NCI-H510A treated with DMSO at 0.1 percent for 48 hours (cell line): Measurements from ENCODE around the gene SDF4.
"Not testable (repeated sequence)": the region's sequence is repeated elsewhere in the genome, so short reads cannot be mapped to it uniquely, and the experiment has no call there.

ENCODE experiments used
- DNase-seq: peaks from one replicate; lab custom pipeline; 2025; lab: John Stamatoyannopoulos, UW

Gene SDF4

DNA sequence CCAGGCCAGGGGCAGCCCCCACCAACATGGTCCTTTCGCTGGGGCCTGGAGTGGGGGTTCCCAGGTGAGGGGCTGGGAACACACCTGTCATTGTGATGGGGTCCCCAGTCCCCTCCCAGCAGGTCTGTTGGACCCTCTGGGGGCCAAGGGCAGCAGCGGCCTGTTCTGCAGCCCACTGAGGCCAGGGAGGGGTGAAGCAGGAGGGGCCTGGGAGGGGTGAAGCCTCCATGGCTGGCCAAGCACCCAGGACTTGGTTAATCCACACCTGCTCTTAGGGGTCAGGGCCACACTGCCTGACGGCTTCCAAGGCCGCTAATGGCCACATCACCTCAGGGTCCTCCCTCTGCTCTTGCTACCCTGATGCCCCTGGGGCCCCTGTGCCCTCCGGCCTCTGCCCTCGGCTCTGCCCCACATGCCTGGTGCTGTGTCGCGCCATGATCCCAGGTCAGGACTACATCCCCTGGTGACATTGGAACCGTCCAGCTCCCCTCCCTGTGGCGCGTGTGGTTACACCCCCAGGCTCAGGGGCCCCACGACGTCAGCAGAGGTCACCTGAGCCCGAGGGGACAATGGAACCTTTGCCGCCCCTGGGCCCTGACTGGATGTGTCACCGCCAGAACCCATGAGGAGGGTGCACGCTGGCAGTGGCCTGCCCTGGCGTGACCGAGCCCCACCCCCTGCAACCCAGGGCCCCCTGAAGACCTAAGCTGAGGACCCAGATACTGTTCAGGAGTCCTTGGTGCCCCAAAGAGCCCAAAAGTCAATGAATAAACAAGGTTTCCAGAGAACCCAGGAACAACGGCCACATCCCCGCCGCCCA lies 32.5 kb downstream of the SDF4 start:
- no peak for DNase-seq

DNA sequence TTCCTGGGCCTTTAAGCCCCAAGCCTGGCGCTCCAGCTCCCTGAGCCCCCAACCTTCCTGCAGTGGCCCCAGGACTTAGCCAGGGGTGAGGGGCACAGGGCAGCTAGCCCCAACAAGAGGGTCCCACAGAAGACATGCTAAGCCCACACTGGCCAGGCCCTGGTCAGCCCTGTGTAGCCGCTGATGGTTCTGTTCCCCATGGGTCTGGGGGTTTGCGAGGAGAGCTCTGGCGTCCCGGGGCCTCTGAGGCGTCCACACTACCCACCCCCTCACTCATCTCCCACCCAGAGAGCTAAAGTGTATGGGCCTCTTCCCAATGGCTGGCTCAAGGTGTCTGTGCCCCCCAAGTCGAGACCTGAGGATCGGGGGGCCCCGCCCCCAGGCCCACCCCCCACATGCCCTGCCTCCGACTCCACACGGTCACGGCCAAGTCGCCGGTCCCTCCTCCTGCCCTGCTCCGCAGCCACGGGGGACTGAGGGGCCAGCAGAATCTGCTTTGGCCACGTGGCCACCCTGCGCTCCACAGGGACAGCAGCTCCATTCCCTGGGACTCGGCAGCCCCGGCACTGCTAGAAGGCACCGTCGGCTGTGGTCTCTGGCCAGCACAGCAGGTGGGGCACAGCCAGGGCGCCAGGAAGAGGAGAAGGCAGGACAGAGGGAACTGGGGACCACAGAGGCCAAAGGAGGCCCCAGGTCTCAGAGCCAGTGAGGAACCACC lies 33.2 kb downstream of the SDF4 start:
- DNase-seq, result no peak

DNA sequence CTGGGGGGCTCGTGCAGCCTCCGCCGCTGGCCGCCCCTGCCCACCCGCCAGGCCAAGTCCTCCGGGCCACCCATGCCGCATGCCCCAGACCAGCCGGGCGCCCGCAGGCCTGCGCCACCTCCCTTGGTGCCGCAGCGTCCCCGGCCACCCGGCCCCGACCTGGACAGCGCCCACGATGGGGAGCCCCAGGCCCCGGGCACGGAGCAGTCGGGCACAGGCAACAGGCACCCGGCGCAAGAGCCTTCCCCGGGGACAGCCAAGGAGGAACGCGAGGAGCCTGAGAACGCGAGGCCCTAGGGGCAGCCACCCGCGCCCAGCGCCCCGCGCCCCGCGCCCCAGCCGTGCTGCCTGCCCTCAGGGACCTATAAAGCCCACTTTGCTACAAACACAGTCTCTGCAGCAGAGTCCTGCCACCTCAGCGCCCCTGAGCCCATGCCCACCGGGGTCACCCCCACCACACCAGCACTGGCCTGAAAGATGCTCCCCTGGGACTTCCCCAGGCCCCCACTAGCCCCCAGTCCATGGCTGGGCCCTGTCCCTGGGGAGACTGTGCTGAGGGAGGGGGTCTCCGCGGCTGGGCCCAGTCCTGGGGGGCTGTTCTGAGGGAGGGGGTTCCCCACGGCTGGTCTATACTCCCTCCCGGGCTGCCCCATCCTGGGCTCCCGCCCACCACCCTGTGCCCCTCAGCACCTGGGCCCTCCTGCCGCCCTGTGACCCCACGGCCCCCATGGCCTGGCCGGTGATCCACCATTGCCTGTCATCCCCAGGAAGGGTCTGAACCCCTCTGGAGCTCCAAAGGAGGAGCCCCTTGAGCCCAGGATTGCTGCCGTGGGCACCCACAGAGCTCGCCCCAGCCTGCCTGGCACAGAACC lies 34.0 kb downstream of the SDF4 start:
- no peak for DNase-seq

DNA sequence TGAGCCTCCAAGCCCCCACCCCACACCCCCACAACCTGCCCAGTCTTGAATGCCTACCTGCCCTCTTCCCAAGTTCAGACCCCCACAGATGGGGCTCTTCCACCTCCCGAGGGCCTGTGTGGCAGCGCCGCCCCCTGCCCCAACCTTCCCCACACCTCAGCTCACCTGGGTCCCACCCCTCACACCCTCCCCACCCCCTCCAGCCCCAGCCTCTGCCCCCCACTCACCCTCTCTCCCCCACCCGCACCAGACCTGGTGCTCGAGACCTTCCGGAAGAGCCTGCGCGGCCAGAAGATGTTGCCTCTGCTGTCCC lies 34.7 kb downstream of the SDF4 start:
- no peak for DNase-seq

DNA sequence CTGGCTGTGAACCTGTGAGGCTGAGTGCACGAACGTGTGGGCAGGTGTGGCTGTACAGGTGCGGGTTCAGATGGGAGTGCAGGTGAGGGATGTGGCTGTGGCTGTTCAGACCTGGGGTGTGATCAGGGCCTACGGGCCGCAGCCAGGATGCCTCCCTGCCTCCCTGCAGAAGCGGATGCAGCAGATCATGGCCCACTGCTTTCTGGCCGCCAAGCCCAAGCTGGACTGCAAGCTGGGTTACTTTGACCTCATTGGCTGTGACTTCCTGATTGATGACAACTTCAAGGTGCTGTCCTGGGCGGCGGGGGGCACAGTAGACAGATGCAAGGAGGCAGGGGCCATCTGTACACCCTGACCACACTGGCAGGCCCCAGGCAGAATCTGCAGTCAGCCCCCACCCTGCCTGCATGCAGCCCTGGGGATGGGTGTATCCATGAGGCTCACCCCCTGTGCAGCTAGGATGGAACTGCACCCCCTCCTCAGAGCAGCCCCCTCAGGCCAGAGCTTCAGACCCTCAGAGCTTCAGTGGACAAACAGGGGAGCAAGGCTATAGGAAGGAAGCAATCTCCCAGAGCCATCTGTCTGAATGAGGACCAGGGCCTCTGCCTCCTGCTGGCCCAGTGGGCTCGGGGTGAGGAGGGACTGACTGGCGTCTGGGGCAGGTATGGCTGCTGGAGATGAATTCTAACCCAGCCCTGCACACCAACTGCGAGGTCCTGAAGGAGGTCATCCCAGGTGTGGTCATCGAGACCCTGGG lies 35.2 kb downstream of the SDF4 start:
- no peak for DNase-seq

DNA sequence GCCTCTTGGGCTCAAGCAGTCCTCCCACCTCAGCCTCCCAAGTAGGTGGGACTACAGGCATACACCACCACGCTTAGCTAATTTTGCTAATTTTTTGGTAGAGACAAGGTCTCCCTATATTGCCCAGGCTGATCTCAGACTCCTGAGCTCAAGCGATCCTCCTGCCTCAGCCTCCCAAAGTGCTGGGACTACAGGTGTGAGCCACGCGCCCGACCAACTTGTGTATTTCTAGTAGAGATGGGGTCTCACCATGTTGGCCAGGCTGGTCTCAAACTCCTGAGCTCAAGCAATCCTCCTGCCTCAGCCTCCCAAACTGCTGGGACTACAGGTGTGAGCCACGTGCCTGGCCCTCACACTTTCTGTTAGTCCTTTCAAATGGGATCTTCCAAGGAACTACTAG lies 36.1 kb downstream of the SDF4 start:
- not testable (repeated sequence) for DNase-seq

DNA sequence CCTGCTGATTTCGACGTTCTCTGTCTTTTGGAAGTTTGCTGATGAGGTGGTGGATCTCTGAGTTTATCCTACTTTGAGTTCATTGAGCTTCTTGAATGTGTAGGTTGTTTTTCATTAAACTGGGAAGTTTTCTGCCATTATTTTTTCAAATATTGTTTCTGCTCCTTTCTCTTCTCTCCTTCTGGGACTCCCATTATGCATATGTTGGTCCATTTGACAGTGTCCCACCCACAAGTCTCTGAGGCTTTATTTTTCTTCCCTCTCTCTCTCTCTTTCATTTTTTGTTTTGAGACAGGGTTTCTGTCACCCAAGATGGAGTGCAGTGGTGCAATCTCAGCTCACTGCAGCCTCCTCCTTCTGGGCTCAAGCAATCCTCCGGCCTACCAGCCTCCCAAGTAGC lies 37.1 kb downstream of the SDF4 start:
- DNase-seq, result no peak

DNA sequence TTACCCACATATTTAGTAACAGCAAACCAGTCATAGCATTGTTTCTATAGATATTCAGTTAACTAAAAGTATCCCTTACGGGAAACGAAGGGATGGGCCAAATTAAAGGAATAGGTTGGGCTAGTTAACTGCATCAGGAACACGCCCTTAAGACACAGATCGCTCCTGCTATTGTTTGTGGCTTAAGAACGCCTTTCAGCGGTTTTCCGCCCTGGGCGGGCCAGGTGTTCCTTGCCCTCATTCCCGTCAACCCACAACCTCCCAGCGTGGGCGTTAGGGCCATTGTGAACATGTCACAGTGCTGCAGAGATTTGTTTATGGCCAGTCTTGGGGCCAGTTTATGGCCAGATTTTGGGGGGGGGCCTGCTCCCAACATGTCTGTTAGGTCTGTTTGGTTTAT lies 40.1 kb downstream of the SDF4 start:
- DNase-seq, result no peak

DNA sequence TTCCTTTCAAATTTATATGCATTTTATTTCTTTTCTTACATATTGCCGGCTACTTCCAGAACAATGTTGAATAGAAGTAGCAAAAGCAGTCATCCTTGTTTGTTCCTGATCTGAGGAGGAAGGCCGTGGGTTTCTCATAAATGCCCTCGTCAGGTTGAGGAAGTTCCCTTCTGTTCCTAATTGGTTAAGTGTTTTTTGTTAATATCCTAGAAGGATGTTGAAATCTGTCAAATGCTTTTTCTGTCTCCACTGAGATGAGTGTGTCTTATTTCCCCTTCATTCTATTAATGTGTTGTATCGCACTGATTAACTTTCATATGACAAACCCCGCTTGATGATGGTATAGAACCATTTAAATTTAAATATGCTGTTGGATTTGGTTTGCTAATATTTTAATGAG lies 42.7 kb downstream of the SDF4 start:
- no peak for DNase-seq

DNA sequence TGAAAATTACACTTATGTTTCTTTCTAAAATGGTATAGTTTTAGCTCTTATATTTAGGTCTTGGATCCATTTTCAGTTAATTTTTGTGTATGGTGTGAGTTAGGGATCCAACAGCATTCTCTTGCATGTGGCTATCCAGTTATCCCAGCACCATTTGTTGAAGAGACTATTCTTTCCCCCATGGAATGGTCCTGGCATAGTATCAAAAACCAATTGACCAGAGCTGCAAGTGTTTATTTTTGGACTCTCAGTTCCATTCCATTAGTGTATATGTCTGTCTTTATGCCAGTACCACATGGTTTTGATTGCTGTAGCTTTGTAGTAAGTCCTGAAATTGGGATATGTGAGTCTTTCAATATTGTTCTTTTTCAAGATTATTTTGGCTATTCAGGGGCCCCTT lies 43.9 kb downstream of the SDF4 start:
- DNase-seq, result no peak

DNA sequence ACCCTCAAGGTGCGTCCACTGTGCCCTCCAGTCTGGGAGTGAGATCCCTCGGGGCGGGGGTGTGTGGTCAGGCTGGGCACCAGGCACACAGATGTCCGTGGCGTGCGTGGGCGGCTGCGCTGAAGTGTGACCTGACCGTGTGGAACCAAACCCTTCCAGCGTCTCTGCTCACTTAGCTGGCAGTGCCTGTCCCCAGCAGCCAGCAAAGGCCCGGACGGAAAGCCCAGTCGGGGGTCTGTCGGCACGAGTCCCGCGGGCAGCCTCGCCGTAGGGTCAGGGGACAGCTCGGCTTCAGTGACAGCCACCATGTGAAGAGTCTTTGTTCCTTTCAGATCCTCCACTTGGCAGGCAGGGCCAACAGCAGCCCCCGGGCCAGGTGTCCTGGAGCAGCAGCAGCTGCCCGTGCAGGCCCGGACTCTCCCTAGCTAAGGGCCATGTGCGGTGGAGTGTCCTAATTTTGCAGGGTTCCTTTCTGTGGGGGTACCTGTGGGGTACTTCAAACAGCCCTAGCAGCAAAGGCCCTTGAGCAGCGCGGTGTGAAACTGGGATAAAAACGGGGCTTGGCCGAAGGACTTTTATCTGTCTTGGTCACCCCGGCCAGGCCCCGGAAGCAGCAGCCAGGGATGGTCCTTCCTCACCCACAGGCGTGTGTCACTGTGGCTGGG lies 46.6 kb downstream of the SDF4 start:
- no peak for DNase-seq

DNA sequence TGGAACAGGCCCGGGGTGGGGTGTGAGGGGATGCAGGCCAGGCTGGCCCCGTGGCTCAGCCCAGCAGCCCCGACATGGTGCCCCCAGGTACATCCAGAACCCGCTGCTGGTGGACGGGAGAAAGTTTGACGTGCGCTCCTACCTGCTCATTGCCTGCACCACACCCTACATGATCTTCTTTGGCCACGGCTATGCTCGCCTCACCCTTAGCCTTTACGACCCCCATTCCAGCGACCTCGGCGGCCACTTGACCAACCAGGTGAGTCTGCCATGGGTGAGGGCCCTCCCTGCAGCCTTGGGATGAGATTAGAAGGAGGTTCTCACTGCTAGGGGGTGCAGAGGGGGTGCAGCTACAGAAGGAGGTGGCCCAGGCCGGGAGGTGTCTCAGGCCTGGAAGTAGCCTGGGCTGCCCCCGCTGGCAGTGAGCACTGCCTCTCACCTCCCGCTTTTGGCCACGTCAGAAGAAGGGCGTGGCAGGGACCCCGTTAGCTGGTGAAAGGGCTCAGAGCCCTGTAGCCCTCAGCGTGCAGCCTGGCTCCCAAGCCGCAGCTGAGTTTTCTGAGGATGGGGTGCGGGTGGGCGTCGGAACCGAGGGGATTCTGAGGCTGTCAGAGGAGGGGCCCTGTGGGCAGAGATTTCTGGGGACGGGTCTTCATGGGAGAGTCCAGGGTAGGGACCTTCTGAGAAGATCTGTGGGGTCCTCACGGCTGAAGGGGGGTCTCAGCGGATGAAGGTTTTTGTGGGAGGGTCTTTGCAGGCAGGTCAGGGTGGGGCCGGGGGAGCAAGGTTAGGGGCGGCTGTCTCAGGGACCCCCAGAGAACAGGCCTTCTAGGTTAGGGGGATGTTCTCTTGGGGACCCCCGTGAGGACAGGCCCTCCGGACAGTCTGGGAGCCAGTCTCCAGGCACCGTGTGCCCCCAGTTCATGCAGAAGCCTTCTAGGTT lies 47.7 kb downstream of the SDF4 start:
- no peak for DNase-seq

DNA sequence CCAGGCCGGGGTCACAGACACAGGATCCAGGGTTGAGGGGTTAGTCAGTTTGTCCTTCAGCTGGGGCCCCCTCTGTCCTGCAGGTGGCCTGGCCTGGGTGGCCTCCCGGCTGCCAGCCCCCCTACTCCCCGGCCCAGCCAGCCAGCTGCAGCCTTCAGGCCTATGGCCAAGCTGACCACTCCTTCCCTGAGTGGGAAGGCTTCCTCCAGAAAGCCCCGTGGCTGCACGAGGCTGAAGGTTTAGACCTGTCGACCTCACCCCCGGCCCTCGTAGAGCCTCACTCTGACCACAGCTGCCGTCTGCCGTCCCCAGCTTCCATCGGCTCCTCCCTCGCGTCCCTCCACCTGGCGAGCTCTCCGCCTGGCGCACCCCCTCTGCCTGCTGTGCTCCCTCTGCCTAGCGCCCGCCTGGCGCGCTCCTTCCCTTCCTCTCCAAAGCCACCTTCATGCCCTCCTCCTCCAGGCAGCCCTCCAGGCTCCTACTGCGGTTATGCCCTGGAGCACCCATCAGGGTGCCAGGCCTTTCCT lies 48.5 kb downstream of the SDF4 start:
- no peak for DNase-seq

DNA sequence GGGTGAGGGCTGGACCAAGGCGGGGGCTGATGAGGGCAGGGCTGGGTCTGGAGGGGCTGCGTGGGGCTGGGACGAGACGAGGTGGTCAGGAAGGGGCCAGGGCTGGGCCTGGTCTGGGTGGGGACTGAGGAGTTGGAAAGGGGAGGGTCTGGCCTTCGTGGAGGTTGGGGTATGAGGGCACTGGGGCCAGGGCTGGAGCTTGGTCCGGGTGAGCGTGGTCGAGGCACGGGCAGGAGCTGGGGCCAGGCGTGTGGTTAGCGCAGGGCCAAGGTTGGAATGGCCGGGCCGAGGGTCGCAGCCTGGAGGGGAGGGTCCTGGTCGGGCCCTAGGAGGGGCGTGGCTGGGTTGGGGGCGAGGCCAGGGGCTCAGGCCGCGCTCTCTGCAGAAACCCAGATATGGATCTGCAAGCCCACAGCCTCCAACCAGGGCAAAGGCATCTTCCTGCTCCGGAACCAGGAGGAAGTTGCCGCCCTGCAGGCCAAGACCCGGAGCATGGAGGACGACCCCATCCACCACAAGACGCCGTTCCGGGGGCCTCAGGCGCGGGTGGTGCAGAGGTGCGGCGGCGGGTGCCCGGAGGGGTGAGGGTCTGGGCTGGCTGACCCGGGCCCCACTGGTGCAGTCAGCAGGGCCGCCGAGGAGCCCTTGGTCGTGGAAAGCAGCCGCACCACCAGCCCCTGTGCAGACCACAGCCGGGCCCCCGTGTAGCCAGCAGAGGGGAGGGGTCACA lies 49.1 kb downstream of the SDF4 start:
- no peak for DNase-seq

DNA sequence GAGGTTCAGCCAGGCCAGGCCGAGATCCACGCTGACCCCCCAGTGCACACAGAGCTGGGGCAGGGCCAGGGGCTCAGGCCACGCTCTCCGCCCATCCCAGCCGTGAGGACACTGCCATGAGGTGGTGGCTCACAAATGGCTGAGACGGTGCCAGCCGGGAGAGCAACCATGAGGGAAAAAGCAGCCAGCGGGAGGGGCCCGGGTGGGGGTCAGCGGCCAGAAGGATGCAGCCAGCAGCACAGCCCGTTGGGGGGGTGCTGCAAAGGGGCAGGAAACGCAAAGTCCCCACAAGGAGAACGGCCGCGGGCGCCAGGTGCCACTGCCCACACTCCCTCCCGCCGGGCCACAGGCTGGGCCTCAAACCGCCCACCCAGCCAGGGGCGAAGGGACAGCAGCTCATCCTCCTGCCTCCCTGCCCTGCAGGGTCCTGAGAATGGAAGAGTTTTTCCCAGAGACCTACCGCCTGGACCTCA lies 49.8 kb downstream of the SDF4 start:
- no peak for DNase-seq

DNA sequence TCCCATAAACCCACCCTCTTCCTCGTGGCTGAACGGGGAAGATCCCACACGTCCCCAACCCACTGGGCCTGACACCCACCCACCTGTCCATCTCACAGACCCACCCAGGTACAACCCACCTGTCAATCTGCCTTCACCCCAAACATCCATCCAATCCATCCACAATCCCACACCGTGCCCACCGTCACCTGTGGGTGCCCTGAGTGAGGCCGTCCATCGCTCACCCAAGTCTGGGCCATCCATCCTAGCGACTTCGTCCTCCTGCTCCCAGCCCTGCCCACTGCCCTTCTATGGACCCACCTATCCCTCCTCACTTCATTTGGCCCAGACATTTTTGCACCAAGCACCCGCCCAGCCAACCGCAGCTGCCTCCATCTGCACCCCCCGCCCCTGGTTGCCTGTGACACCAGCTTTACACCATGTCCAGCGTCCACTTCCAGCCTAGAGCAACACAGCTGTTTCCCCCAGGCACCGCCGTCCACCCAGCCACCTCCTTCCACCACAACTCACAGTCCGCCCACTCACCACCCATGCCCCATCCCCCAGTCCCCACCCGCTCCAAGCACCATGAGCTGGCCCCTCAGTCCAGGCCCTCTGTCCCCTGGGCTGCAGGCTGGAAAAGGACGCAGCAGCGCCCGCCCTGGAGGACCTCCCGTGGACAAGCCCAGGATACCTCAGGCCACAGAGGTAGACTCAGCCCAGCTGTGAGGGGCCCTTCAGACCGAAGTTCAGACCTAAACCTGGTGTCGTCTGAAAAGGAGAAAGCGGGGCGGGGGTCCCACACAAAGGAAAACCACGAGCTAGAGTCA lies 50.5 kb downstream of the SDF4 start:
- DNase-seq, result no peak

DNA sequence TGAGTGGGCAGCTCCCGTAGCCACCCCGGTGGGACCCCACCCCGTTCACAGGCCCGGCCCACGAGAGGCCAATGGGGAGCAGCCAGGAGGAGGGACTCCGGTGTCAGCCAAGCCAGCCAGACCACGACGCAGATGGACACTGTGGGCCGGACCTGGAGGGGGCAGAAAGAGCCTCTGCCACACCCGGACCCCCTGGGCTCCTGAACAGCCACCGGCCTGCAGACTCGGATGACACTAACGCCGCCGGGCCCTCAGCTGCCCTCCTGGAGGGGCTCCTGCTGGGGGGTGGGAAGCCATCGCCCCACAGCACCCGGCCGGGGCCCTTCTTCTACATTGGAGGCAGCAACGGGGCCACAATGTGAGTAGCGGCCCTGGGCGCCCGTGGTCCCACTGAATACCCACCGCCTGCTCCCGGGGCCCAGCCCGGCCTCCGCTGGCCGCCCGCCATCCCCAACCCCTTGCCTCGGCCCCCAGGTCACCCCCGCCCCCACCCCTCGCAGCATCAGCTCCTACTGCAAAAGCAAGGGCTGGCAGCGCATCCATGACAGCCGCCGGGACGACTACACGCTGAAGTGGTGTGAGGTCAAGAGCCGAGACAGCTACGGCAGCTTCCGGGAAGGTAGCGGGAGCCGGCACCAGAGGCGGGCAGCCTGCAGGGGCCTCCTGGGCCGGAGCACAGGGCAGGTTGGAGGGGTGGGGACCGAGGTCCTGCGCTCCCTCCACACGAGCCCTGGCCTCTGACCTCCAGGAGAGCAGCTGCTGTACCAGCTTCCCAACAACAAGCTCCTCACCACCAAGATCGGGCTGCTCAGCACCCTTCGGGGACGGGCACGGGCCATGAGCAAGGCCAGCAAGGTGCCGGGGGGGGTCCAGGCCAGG lies 51.6 kb downstream of the SDF4 start:
- no peak for DNase-seq
